Liver (tissue), 9 donors: ENCODE results near the gene DIP2B. TPM values are rescaled to one million over a fixed set of nuclear protein-coding genes. Genes with fewer than 3 reads are reported as not detected.
A peak's percentile ranks its signal among the peaks of the same experiment; 100 is the strongest.

Source experiments
- DNase-seq: peaks from one replicate; pipeline ENCODE4 v3.0.0-alpha.2; 2017; ENCODE audit warnings: low spot score
- H3K27ac ChIP-seq, 2 donors: one replicate each; pipeline ENCODE4 v1.7.0; 2013; ENCODE audit warnings: inconsistent platforms in 2 of 2, low read length in 2 of 2, control low read depth in 1 of 2, low read depth in 1 of 2, mild to moderate bottlenecking in 1 of 2
- H3K27me3 ChIP-seq, 4 donors: one replicate each; pipeline versions ENCODE4 v1.6.1 to v1.7.0; 2013; ENCODE audit warnings: low read length in 3 of 4, inconsistent platforms in 1 of 4, mild to moderate bottlenecking in 1 of 4, moderate library complexity in 1 of 4; ENCODE audit not compliant: control insufficient read depth in 4 of 4, insufficient read depth in 4 of 4
- H3K36me3 ChIP-seq, 4 donors: one replicate each; pipeline versions ENCODE4 v1.6.1 to v1.7.0; 2013; ENCODE audit warnings: low read length in 3 of 4, mild to moderate bottlenecking in 3 of 4, low read depth in 1 of 4, moderate library complexity in 1 of 4; ENCODE audit not compliant: control insufficient read depth in 4 of 4, insufficient read depth in 3 of 4
- H3K4me1 ChIP-seq, 4 donors: one replicate each; pipeline versions ENCODE4 v1.6.1 to v1.7.0; 2013; ENCODE audit warnings: low read length in 3 of 4, mild to moderate bottlenecking in 3 of 4, moderate library complexity in 1 of 4; ENCODE audit not compliant: control insufficient read depth in 4 of 4, insufficient read depth in 4 of 4
- H3K4me3 ChIP-seq, 3 donors: one replicate each; pipeline versions ENCODE4 v1.6.1 to v1.7.0; 2013; ENCODE audit warnings: low read length in 3 of 3, control low read depth in 1 of 3, low read depth in 1 of 3, mild to moderate bottlenecking in 1 of 3
- H3K9ac ChIP-seq, 2 donors: one replicate each; pipeline ENCODE4 v1.7.0; 2013; ENCODE audit warnings: low read length in 2 of 2, mild to moderate bottlenecking in 2 of 2, moderate library complexity in 2 of 2, control low read depth in 1 of 2, low read depth in 1 of 2
- H3K9me3 ChIP-seq, 4 donors: one replicate each; pipeline versions ENCODE4 v1.6.1 to v1.7.0; 2013; ENCODE audit warnings: low read length in 3 of 4; ENCODE audit not compliant: control insufficient read depth in 4 of 4
- FOXA2 ChIP-seq: IDR thresholded peaks from 2 replicates; pipeline ENCODE4 v1.6.1; 2016; ENCODE audit warnings: antibody characterized with exemption
- GABPA ChIP-seq, 2 donors: IDR thresholded peaks in 1 of 2; conservative IDR thresholded peaks in 1 of 2; 2 replicates each; pipeline ENCODE4 v1.6.1; 2016; ENCODE audit warnings: antibody characterized with exemption in 2 of 2, mild to moderate bottlenecking in 1 of 2, moderate library complexity in 1 of 2
- HNF4A ChIP-seq, 2 donors: conservative IDR thresholded peaks; 2 replicates each; pipeline ENCODE4 v1.6.1; 2016; ENCODE audit warnings: antibody characterized with exemption in 2 of 2, mild to moderate bottlenecking in 2 of 2
- HNF4G ChIP-seq: IDR thresholded peaks from 2 replicates; pipeline ENCODE4 v1.6.1; 2016; ENCODE audit warnings: antibody characterized with exemption
- JUND ChIP-seq, 2 donors: IDR thresholded peaks; 2 replicates each; pipeline ENCODE4 v1.6.1; 2016; ENCODE audit warnings: antibody characterized with exemption in 2 of 2
- NR2F2 ChIP-seq: IDR thresholded peaks from 2 replicates; pipeline ENCODE4 v1.6.1; 2016; ENCODE audit warnings: antibody characterized with exemption
- RXRA ChIP-seq, 2 donors: IDR thresholded peaks; 2 replicates each; pipeline ENCODE4 v1.6.1; 2017 to 2018; ENCODE audit warnings: antibody characterized with exemption in 2 of 2, mild to moderate bottlenecking in 1 of 2
- SP1 ChIP-seq: IDR thresholded peaks from 2 replicates; pipeline ENCODE4 v1.6.1; 2018; ENCODE audit warnings: antibody characterized with exemption, mild to moderate bottlenecking
- YY1 ChIP-seq: IDR thresholded peaks from 2 replicates; pipeline ENCODE4 v1.6.1; 2016; ENCODE audit warnings: antibody characterized with exemption, mild to moderate bottlenecking
- WGBS: extraction: QIAGEN DNeasy Blood & Tissue Kit; methylation state at CpG from one replicate; pipeline ENCODE4 v1.1.7; 2013; 5-methylcytosine and 5-hydroxymethylcytosine counted together
- polyA plus RNA-seq, 2 donors: library from polyadenylated mRNA; stranded (reverse) in 1 of 2; unstranded in 1 of 2; fragments of 200-250 nt in 1 of 2; fragments of >200 nt in 1 of 2; fragmentation: Nextera tagmentation in 1 of 2; extraction: Ambion mirVana in 1 of 2; gene quantifications; one replicate each; pipeline versions ENCODE4 v1.2.1 to v1.2.3, GENCODE V29; 2013 to 2015
- total RNA-seq, 2 donors: library from RNA; depleted of rRNA; stranded (reverse); fragments of >200 nt; gene quantifications; one replicate each; pipeline ENCODE4 v1.2.3, GENCODE V29; 2014
- TF ChIP-seq, protein P1 (sequence below): IDR thresholded peaks from 2 replicates; pipeline ENCODE4 v1.6.1; 2016; ENCODE audit warnings: antibody characterized with exemption, mild to moderate bottlenecking
- TF ChIP-seq, protein P2 (sequence below): IDR thresholded peaks from 2 replicates; pipeline ENCODE4 v1.6.1; 2016; ENCODE audit warnings: antibody characterized with exemption
- TF ChIP-seq, protein P3 (sequence below): fragments of 150-350 bp; IDR thresholded peaks from 2 replicates; pipeline ENCODE4 v1.5.1; 2017; ENCODE audit warnings: improper control_type of control experiment, low read depth, low read length; ENCODE audit not compliant: missing input control
- donor health status: healthy.
- donor health status: healthy.
- donor health status: healthy.
- donor health status: healthy.
- donor health status: healthy.

The DIP2B gene
- total and polyA plus RNA-seq, 4 donors, result 4.8 to 30.7 (median 13.8) TPM

DNA sequence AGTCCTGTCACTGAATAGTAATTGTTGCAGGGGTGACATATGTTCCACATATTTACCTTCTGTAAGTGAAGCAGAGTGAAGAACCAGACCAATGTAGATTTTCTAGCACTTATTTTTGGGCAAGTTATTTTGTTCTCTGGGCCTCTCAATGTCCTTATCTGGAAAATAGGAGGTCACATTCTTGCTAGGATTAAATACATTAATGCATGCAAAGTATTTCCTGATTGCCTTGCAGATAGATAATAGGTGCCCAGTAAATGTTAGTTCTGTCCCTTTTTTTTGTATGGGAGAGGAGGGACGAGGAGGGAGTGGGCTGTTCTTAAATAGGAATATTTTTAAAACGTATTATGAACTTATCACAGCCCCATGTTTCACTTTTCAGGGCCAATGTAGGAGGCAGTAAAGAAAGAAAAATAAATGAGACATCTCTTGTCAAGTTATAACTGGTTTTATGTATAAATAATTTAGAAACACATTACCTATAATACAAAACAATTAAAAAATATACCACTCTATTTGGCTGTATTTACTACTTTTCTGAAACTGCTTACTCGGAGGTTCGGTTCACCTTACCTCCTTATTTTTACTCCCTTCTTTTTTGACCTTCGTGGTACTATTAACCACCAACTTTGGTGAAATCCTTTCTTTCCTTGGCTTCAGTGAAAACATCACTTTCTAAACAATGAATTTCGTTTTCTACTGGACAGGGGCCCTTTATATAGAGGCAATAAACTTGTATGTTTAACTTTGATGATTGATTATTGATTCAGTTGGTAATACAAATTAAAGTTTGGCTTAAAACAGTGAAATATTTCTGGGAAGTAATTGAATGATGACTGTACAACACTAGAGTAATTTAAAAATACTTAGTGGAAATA is 41.9 kb downstream of the DIP2B start:
- Histone ChIP-seq H3K9me3 (no peaks in the 10 kb centered on the region), H3K36me3 (no peaks in the 10 kb centered on the region), H3K27me3 (no peaks in the 10 kb centered on the region), H3K27ac (peak overlapping the region; percentile 36 to 78), H3K4me1 (peaks cover 16 to 40% (median 35%) of the 10 kb centered on the region in 4 donors), H3K9ac (peak overlapping the region in 1 of 2 donors; percentile 14), H3K4me3 (no peak overlapping the region)
- 56% methylated on average over 6 of the region's 6 CpGs for WGBS
- TF ChIP-seq SP1 (no peak), YY1 (no peak), FOXA2 (no peak), HNF4G (no peak), GABPA (IDR thresholded peaks at IDR 0.05 in 1 of 2, conservative IDR thresholded peaks at IDR 0.05 in 1 of 2) (no peak), HNF4A (conservative IDR thresholded peaks at IDR 0.05) (no peak), RXRA (IDR thresholded peaks at IDR 0.05) (no peak)
- TF ChIP-seq, protein P1, sequence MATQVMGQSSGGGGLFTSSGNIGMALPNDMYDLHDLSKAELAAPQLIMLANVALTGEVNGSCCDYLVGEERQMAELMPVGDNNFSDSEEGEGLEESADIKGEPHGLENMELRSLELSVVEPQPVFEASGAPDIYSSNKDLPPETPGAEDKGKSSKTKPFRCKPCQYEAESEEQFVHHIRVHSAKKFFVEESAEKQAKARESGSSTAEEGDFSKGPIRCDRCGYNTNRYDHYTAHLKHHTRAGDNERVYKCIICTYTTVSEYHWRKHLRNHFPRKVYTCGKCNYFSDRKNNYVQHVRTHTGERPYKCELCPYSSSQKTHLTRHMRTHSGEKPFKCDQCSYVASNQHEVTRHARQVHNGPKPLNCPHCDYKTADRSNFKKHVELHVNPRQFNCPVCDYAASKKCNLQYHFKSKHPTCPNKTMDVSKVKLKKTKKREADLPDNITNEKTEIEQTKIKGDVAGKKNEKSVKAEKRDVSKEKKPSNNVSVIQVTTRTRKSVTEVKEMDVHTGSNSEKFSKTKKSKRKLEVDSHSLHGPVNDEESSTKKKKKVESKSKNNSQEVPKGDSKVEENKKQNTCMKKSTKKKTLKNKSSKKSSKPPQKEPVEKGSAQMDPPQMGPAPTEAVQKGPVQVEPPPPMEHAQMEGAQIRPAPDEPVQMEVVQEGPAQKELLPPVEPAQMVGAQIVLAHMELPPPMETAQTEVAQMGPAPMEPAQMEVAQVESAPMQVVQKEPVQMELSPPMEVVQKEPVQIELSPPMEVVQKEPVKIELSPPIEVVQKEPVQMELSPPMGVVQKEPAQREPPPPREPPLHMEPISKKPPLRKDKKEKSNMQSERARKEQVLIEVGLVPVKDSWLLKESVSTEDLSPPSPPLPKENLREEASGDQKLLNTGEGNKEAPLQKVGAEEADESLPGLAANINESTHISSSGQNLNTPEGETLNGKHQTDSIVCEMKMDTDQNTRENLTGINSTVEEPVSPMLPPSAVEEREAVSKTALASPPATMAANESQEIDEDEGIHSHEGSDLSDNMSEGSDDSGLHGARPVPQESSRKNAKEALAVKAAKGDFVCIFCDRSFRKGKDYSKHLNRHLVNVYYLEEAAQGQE, result no peak
- DNase-seq, result no peak

DNA sequence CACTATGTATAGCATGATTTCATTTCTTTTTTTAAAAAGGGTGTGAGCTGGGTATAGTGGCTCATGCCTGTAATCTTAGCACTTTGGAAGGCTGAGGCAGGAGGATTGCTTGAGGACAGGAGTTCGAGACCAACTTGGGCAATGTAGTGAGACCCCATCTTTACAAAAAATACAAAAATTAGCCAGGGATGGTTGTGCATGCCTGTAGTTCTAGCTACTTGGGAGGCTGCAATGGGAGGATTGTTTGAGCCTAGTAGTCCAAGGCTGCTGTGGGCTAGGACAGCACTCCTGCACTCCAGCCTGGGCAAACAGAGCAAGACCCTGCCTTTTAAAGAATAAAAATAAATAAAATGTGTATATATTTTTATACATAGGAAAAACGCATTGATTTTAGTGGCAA is 43.0 kb downstream of the DIP2B start:
- Histone ChIP-seq H3K4me1 (peaks cover 16 to 36% (median 32%) of the 10 kb centered on the region in 4 donors), H3K27ac (peak overlapping the region in 1 of 2 donors; percentile 36), H3K9me3 (no peaks in the 10 kb centered on the region), H3K4me3 (no peak overlapping the region), H3K36me3 (no peaks in the 10 kb centered on the region), H3K27me3 (no peaks in the 10 kb centered on the region), H3K9ac (no peak overlapping the region)
- TF ChIP-seq FOXA2 (no peak), JUND (IDR thresholded peaks at IDR 0.05) (no peak), YY1 (no peak), NR2F2 (no peak), RXRA (IDR thresholded peaks at IDR 0.05) (no peak)
- TF ChIP-seq, protein P2, sequence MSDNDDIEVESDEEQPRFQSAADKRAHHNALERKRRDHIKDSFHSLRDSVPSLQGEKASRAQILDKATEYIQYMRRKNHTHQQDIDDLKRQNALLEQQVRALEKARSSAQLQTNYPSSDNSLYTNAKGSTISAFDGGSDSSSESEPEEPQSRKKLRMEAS, result no peak
- TF ChIP-seq, protein P3, sequence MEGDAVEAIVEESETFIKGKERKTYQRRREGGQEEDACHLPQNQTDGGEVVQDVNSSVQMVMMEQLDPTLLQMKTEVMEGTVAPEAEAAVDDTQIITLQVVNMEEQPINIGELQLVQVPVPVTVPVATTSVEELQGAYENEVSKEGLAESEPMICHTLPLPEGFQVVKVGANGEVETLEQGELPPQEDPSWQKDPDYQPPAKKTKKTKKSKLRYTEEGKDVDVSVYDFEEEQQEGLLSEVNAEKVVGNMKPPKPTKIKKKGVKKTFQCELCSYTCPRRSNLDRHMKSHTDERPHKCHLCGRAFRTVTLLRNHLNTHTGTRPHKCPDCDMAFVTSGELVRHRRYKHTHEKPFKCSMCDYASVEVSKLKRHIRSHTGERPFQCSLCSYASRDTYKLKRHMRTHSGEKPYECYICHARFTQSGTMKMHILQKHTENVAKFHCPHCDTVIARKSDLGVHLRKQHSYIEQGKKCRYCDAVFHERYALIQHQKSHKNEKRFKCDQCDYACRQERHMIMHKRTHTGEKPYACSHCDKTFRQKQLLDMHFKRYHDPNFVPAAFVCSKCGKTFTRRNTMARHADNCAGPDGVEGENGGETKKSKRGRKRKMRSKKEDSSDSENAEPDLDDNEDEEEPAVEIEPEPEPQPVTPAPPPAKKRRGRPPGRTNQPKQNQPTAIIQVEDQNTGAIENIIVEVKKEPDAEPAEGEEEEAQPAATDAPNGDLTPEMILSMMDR, result no peak
- WGBS, result 88% methylated on average over 2 of the region's 2 CpGs
- no peak for DNase-seq
